OCI-LY7 (cell line): ENCODE measurements around the gene PLA2G4E. TPM values are rescaled to one million over a fixed set of nuclear protein-coding genes. Genes with fewer than 3 reads are reported as not detected.

ENCODE experiments used
- BruUV-seq: library from RNA; stranded (reverse); fragments of 400-500 nt; replicated peaks from 2 replicates; lab custom pipeline; 2021; lab: Mats Ljungman, UMichigan
- CTCF ChIA-PET: fragments of 300-600 bp; sonication (Branson Sonifier 250); formaldehyde crosslinking; loops from one replicate; lab custom pipeline; 2022; ENCODE audit warnings: antibody characterized with exemption; ENCODE audit not compliant: unreplicated experiment; lab: Charles Lee
- POLR2A ChIA-PET: fragments of 300-600 bp; sonication (Branson Sonifier 250); formaldehyde crosslinking; loops from one replicate; lab custom pipeline; 2022; ENCODE audit warnings: antibody characterized with exemption; lab: Charles Lee
- DNase-seq: peaks from one replicate; pipeline ENCODE4 v3.0.0-alpha.2; 2015; ENCODE audit warnings: low spot score
- H2AFZ ChIP-seq: fragments of 200-600 bp; sonication (generic), shearing (Covaris generic); 2 replicates; pipeline ENCODE4 v1.6.1; 2014; ENCODE audit warnings: mild to moderate bottlenecking, antibody characterized with exemption, low read length, moderate library complexity
- H3K27ac ChIP-seq: fragments of 200-600 bp; sonication (generic); 2 replicates; pipeline ENCODE4 v1.5.1; 2014; ENCODE audit warnings: mixed run types, low read depth, mild to moderate bottlenecking, moderate library complexity, low read length, inconsistent platforms; ENCODE audit not compliant: poor library complexity, severe bottlenecking
- H3K36me3 ChIP-seq: fragments of 200-600 bp; sonication (generic); 2 replicates; pipeline ENCODE4 v1.6.1; 2014; ENCODE audit warnings: mild to moderate bottlenecking, antibody characterized with exemption, low read length, moderate library complexity, mixed read lengths; ENCODE audit not compliant: insufficient read depth
- H3K4me1 ChIP-seq: fragments of 200-600 bp; sonication (generic); 2 replicates; pipeline ENCODE4 v1.5.1; 2014; ENCODE audit warnings: mild to moderate bottlenecking, low read length; ENCODE audit not compliant: insufficient read depth, poor library complexity, severe bottlenecking
- H3K4me2 ChIP-seq: fragments of 200-600 bp; sonication (generic); 2 replicates; pipeline ENCODE4 v1.6.1; 2014; ENCODE audit warnings: mild to moderate bottlenecking, low read length
- H3K4me3 ChIP-seq: fragments of 200-600 bp; sonication (generic); 2 replicates; pipeline ENCODE4 v1.5.1; 2014; ENCODE audit warnings: mild to moderate bottlenecking, low read depth, low read length; ENCODE audit not compliant: poor library complexity, severe bottlenecking
- H3K79me2 ChIP-seq: fragments of 200-600 bp; sonication (generic); 2 replicates; pipeline ENCODE4 v1.6.1; 2016; ENCODE audit warnings: low read depth, mild to moderate bottlenecking, low read length, moderate library complexity, mixed read lengths; ENCODE audit not compliant: insufficient read depth
- H3K9me2 ChIP-seq: fragments of 200-600 bp; sonication (generic); 2 replicates; pipeline ENCODE4 v1.6.1; 2016; ENCODE audit warnings: mild to moderate bottlenecking, low read length, mixed read lengths; ENCODE audit not compliant: insufficient read depth
- H3K9me3 ChIP-seq: fragments of 200-600 bp; sonication (generic); 2 replicates; pipeline ENCODE4 v1.6.1; 2014; ENCODE audit warnings: mild to moderate bottlenecking, mixed run types, low read length, mixed read lengths
- H4K20me1 ChIP-seq: fragments of 200-600 bp; sonication (generic); 2 replicates; pipeline ENCODE4 v1.6.1; 2014; ENCODE audit warnings: mild to moderate bottlenecking, antibody characterized with exemption, low read length, moderate library complexity, mixed read lengths; ENCODE audit not compliant: insufficient read depth
- EZH2phosphoT487 ChIP-seq: fragments of 200-600 bp; sonication (generic); IDR thresholded peaks from 2 replicates; pipeline ENCODE4 v1.6.1; 2018; ENCODE audit warnings: low read depth, borderline replicate concordance, mild to moderate bottlenecking, mixed run types, antibody characterized with exemption, low read length, moderate library complexity, mixed read lengths
- intact Hi-C: fragments of 100-400 bp; cut with micrococcal nuclease; formaldehyde crosslinking; loops from one replicate; pipeline ENCODE4 v1.10.0; 2022; ENCODE audit not compliant: unreplicated experiment
- total RNA-seq, 2 experiments: library from RNA; depleted of rRNA in 1 of 2; stranded (reverse); fragments of >200 nt in 1 of 2; shearing (Covaris generic) in 1 of 2; gene quantifications; 2 replicates each; pipeline ENCODE4 v1.2.3, GENCODE V29; 2014 to 2022
- TF ChIP-seq, protein P1 (sequence below): fragments of 200-600 bp; sonication (generic); conservative IDR thresholded peaks from 2 replicates; pipeline ENCODE4 v1.5.1; 2014; ENCODE audit warnings: mild to moderate bottlenecking, antibody characterized with exemption, low read length, moderate library complexity, mixed read lengths

The PLA2G4E gene
- total RNA-seq, 2 experiments from 2014 or later = not detected

DNA sequence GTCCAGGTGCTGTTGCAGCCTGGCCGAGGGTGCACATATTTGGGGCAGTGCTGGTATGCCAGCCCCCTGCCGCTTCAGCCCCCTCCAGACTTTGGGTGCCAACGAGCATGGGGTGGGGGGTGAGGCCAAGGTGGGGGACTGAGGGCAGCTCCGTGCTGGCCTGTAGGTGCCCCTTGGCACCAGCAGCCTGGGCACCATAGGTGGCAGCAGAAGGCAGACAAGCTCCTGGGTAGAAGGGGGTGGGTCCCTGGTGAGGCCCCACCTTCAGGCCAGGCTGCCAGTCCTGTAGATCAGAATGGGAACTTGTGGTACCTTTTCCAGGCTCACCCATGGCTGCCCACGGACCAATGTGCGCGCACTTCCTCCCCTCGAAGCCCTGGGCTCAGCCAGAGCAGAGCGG lies 16.1 kb upstream of the PLA2G4E start:
- Histone ChIP-seq H3K4me2 (no peak overlapping the region), H3K4me3 (no peak overlapping the region), H4K20me1 (no peaks in the 10 kb centered on the region), H3K79me2 (no peaks in the 10 kb centered on the region), H2AFZ (no peak overlapping the region), H3K9me2 (no peaks in the 10 kb centered on the region), H3K9me3 (peaks cover 6% of the 10 kb centered on the region; the same call in 1 of the 2 replicates), H3K36me3 (no peaks in the 10 kb centered on the region), H3K4me1 (peaks cover 28% of the 10 kb centered on the region), H3K27ac (no peak overlapping the region)
- BruUV-seq = no TSS peak
- intact Hi-C loops = no loop called here
- no peak for TF ChIP-seq EZH2phosphoT487
- TF ChIP-seq, protein P1, sequence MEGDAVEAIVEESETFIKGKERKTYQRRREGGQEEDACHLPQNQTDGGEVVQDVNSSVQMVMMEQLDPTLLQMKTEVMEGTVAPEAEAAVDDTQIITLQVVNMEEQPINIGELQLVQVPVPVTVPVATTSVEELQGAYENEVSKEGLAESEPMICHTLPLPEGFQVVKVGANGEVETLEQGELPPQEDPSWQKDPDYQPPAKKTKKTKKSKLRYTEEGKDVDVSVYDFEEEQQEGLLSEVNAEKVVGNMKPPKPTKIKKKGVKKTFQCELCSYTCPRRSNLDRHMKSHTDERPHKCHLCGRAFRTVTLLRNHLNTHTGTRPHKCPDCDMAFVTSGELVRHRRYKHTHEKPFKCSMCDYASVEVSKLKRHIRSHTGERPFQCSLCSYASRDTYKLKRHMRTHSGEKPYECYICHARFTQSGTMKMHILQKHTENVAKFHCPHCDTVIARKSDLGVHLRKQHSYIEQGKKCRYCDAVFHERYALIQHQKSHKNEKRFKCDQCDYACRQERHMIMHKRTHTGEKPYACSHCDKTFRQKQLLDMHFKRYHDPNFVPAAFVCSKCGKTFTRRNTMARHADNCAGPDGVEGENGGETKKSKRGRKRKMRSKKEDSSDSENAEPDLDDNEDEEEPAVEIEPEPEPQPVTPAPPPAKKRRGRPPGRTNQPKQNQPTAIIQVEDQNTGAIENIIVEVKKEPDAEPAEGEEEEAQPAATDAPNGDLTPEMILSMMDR = no peak
- no peak for DNase-seq
- CTCF ChIA-PET = interaction anchor here (0.5 kb wide), 1 partner anchor 237 kb away, joined by 3 read pairs; the partner anchor contains the start of gene TMEM87A
- POLR2A ChIA-PET = no interaction called here

DNA sequence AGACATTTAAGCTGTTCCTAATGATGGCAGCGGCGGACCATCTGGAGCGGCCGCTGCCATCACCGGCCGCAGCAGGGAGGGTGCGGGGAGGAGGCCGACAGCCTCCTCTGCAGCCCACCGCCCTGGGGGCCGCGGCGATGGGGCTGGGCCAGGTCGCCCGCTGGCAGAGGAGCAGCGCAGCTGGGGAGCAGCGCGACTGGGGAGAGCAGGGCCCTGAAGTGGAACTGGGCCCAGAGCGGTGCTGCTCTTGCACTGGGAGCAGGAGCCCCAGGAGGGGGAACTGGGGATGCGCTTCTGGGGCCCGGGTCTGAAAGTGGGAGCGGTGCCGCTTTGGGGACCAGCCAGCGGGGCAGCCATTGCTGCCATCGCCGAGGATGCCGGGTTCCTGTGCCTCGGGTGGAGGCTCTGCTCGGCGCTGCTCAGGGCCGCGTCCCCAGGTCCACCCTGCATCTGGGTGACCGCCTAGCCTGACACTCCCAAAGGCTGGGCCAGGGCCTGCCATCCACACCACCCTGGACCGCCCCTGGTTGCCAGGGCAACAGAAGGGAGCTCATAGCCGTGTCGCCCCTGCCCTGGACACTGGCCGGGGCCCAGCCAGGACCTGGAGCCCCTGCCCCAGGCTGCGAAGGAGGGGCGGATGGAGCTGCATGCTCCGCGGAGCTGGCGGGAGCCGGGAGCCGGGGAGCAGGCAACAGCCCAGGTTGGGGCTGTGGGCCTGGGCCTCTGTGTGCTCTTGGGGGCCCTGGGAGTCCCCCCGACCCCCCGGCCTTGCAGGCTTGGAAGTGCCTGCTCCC lies 15.5 kb upstream of the PLA2G4E start:
- TF ChIP-seq EZH2phosphoT487 = no peak
- TF ChIP-seq, protein P1 = no peak

DNA sequence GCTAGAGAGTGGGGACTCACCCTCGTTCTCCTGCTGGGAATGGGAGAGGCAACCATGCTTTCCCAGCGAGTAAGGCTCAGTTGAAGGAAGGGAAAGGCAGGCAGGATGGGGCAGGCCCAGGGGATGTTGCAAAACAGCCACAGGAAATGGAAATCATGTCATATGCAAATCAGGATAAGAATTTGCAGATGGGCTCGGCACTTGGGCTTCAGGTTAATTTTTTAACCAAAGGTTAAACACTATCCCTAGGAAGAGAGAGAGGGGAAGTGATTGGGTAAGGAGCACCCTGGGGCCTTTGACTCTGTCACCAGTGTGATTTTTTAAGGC lies 14.6 kb upstream of the PLA2G4E start:
- peak; percentile 73 for DNase-seq

More for the DNA sequence above, 15.5 kb upstream of the PLA2G4E start:
- no peaks in the 10 kb centered on the region for H3K9me2 ChIP-seq
- no peaks in the 10 kb centered on the region for H4K20me1 ChIP-seq
- intact Hi-C loops = no loop called here
- H3K36me3 ChIP-seq = no peaks in the 10 kb centered on the region
- peaks cover 28% of the 10 kb centered on the region for H3K4me1 ChIP-seq
- DNase-seq = no peak
- H3K4me2 ChIP-seq = peak overlapping the region; percentile 71
- peak overlapping the region; percentile 72; the same call in 1 of the 2 replicates for H2AFZ ChIP-seq
- H3K9me3 ChIP-seq = peaks cover 6% of the 10 kb centered on the region; the same call in 1 of the 2 replicates
- ChIA-PET CTCF (interaction anchor here (0.6 kb wide), 1 partner anchor 104 kb away, joined by 3 read pairs; no protein-coding TSS in a partner anchor), POLR2A (interaction anchor here (1.2 kb wide), 1 partner anchor 16 kb away, joined by 8 read pairs; no protein-coding TSS in a partner anchor)
- no peak overlapping the region for H3K27ac ChIP-seq
- BruUV-seq = no TSS peak
- H3K79me2 ChIP-seq = no peaks in the 10 kb centered on the region
- H3K4me3 ChIP-seq = no peak overlapping the region

More for the DNA sequence above, 14.6 kb upstream of the PLA2G4E start:
- no peaks in the 10 kb centered on the region for H3K79me2 ChIP-seq
- TF ChIP-seq, protein P1 = no peak
- TF ChIP-seq EZH2phosphoT487 = no peak
- peak overlapping the region; percentile 71 for H3K4me2 ChIP-seq
- H3K9me2 ChIP-seq = no peaks in the 10 kb centered on the region
- ChIA-PET CTCF (interaction anchor here (0.6 kb wide), 1 partner anchor 105 kb away, joined by 3 read pairs; no protein-coding TSS in a partner anchor), POLR2A (interaction anchor here (1.2 kb wide), 1 partner anchor 17 kb away, joined by 8 read pairs; no protein-coding TSS in a partner anchor)
- peak overlapping the region; percentile 72; the same call in 1 of the 2 replicates for H2AFZ ChIP-seq
- peaks cover 28% of the 10 kb centered on the region for H3K4me1 ChIP-seq
- BruUV-seq = no TSS peak
- H3K36me3 ChIP-seq = no peaks in the 10 kb centered on the region
- H4K20me1 ChIP-seq = no peaks in the 10 kb centered on the region
- intact Hi-C loops = no loop called here
- H3K27ac ChIP-seq = peak overlapping the region; percentile 19
- peaks cover 6% of the 10 kb centered on the region; the same call in 1 of the 2 replicates for H3K9me3 ChIP-seq
- peak overlapping the region; percentile 42 for H3K4me3 ChIP-seq
